Vagina (tissue), 2 donors: ENCODE measurements around the gene PNP.
"Not testable (repeated sequence)": the region's sequence is repeated elsewhere in the genome, so short reads cannot be mapped to it uniquely, and the experiment has no call there.

Experiments used
- CTCF ChIP-seq, 3 experiments: fragments of 450-650 bp in 2 of 3; fragments of 200-600 bp in 1 of 3; sonication (generic) in 1 of 3; IDR thresholded peaks; one replicate each; pipeline ENCODE4 v1.5.1; 2017 to 2019; ENCODE audit warnings: antibody characterized with exemption in 3 of 3, mild to moderate bottlenecking in 2 of 3, moderate library complexity in 2 of 3
- POLR2AphosphoS5 ChIP-seq, 2 donors: sonication (generic); formaldehyde crosslinking; IDR thresholded peaks; one replicate each; pipeline ENCODE4 v1.9.0; 2017; ENCODE audit warnings: antibody characterized with exemption in 2 of 2, mild to moderate bottlenecking in 2 of 2, low read depth in 1 of 2; ENCODE audit not compliant: insufficient read depth in 1 of 2

GRCh38 chr14:20506276-20506675 is 37.1 kb downstream of the PNP start:
- not testable (repeated sequence) for TF ChIP-seq CTCF (IDR thresholded peaks at IDR 0.05); POLR2AphosphoS5 (IDR thresholded peaks at IDR 0.05; ENCODE audit: insufficient read depth in 1 of 2, low read depth in 1 of 2)
